Tibial nerve (tissue), 4 donors: ENCODE data around the gene RBKS. TPM values are rescaled to one million over a fixed set of nuclear protein-coding genes. Genes with fewer than 3 reads are reported as not detected.

Source experiments
- DNase-seq, 2 donors: peaks; one replicate each; pipeline ENCODE4 v3.0.0-alpha.2; 2019; ENCODE audit warnings: low spot score in 2 of 2
- H3K27ac ChIP-seq, 4 donors: fragments of 200-600 bp; sonication (generic) in 3 of 4; one replicate each; pipeline ENCODE4 v1.5.1; 2017 to 2019; ENCODE audit warnings: mild to moderate bottlenecking in 1 of 4
- H3K27me3 ChIP-seq, 2 donors: fragments of 200-600 bp; sonication (generic) in 1 of 2; one replicate each; pipeline versions ENCODE4 v1.5.1 to v1.6.0; 2017 to 2019
- H3K36me3 ChIP-seq, 3 donors: fragments of 200-600 bp; sonication (generic); one replicate each; pipeline ENCODE4 v1.5.1; 2018 to 2019
- H3K4me1 ChIP-seq, 4 donors: fragments of 200-600 bp; sonication (generic) in 3 of 4; one replicate each; pipeline ENCODE4 v1.5.1; 2017 to 2019
- H3K4me3 ChIP-seq, 4 donors: fragments of 200-600 bp; sonication (generic) in 3 of 4; one replicate each; pipeline ENCODE4 v1.5.1; 2017 to 2019; ENCODE audit warnings: mild to moderate bottlenecking in 1 of 4, moderate library complexity in 1 of 4
- H3K9me3 ChIP-seq, 4 donors: fragments of 200-600 bp; sonication (generic) in 3 of 4; one replicate each; pipeline ENCODE4 v1.5.1; 2017 to 2019
- CTCF ChIP-seq, 5 experiments: fragments of 200-600 bp in 3 of 5; fragments of 450-650 bp in 2 of 5; sonication (generic) in 3 of 5; IDR thresholded peaks; one replicate each; pipeline ENCODE4 v1.5.1; 2016 to 2019; ENCODE audit warnings: antibody characterized with exemption in 5 of 5, mild to moderate bottlenecking in 3 of 5, moderate library complexity in 2 of 5
- EP300 ChIP-seq, 2 donors: sonication (generic); formaldehyde crosslinking; IDR thresholded peaks; one replicate each; pipeline ENCODE4 v1.6.1; 2017; ENCODE audit warnings: antibody characterized with exemption in 2 of 2, mild to moderate bottlenecking in 1 of 2
- POLR2A ChIP-seq, 2 donors: fragments of 450-650 bp; IDR thresholded peaks; one replicate each; pipeline ENCODE4 v1.6.1; 2017; ENCODE audit warnings: antibody characterized with exemption in 2 of 2, mild to moderate bottlenecking in 2 of 2, moderate library complexity in 2 of 2
- WGBS, 2 donors: methylation state at CpG; one replicate each; pipeline ENCODE4 v1.1.5; 2018; 5-methylcytosine and 5-hydroxymethylcytosine counted together
- total RNA-seq, 4 donors: library from RNA; depleted of rRNA; stranded (reverse); fragments of >200 nt; gene quantifications; one replicate each; pipeline ENCODE4 v1.1.0, GENCODE V29; 2016

Gene RBKS
- total RNA-seq, 4 donors from 2014 or later, result 1.2 to 8.1 (median 4.4) TPM

GRCh38 chr2:27855476-27855875 lies 34.7 kb downstream of the RBKS start:
- H3K9me3 ChIP-seq, result peaks cover 0 to 4% (median 0%) of the 10 kb centered on the region in 4 donors

GRCh38 chr2:27854229-27854862 lies 35.8 kb downstream of the RBKS start:
- Histone ChIP-seq H3K36me3 (no peaks in the 10 kb centered on the region), H3K4me3 (no peak overlapping the region), H3K27ac (no peak overlapping the region), H3K9me3 (peaks cover 0 to 4% (median 0%) of the 10 kb centered on the region in 4 donors), H3K27me3 (no peaks in the 10 kb centered on the region), H3K4me1 (no peaks in the 10 kb centered on the region)
- DNase-seq, result no peak
- WGBS, 2 donors, result 77 to 81% methylated on average over 3 of the region's 3 CpGs
- TF ChIP-seq POLR2A (IDR thresholded peaks at IDR 0.05) (no peak), EP300 (IDR thresholded peaks at IDR 0.05) (no peak), CTCF (IDR thresholded peaks at IDR 0.05) (no peak)

More at GRCh38 chr2:27855476-27855875, 34.7 kb downstream of the RBKS start:
- H3K4me3 ChIP-seq, result no peak overlapping the region
- TF ChIP-seq POLR2A (IDR thresholded peaks at IDR 0.05) (no peak), EP300 (IDR thresholded peaks at IDR 0.05) (no peak), CTCF (IDR thresholded peaks at IDR 0.05) (no peak)
- H3K27me3 ChIP-seq, result no peaks in the 10 kb centered on the region
- no peaks in the 10 kb centered on the region for H3K36me3 ChIP-seq
- no peaks in the 10 kb centered on the region for H3K4me1 ChIP-seq
- H3K27ac ChIP-seq, result no peak overlapping the region
- no peak for DNase-seq

GRCh38 chr2:27852691-27853090 lies 37.5 kb downstream of the RBKS start:
- Histone ChIP-seq H3K4me1 (no peaks in the 10 kb centered on the region), H3K27ac (no peak overlapping the region), H3K36me3 (no peaks in the 10 kb centered on the region), H3K9me3 (no peaks in the 10 kb centered on the region), H3K27me3 (no peaks in the 10 kb centered on the region), H3K4me3 (no peak overlapping the region)
- no peak for TF ChIP-seq CTCF (IDR thresholded peaks at IDR 0.05)
- TF ChIP-seq POLR2A (IDR thresholded peaks at IDR 0.05), result no peak
- TF ChIP-seq EP300 (IDR thresholded peaks at IDR 0.05), result no peak
- DNase-seq, result no peak
- WGBS, 2 donors, result 95 to 96% methylated on average over 1 of the region's 1 CpG

GRCh38 chr2:27849558-27850205 lies 40.5 kb downstream of the RBKS start:
- TF ChIP-seq CTCF (IDR thresholded peaks at IDR 0.05) (no peak), EP300 (IDR thresholded peaks at IDR 0.05) (no peak), POLR2A (IDR thresholded peaks at IDR 0.05) (no peak)
- H3K4me3 ChIP-seq, result no peak overlapping the region
- no peaks in the 10 kb centered on the region for H3K4me1 ChIP-seq
- WGBS, 2 donors, result 93 to 98% methylated on average over 3 of the region's 3 CpGs
- no peaks in the 10 kb centered on the region for H3K9me3 ChIP-seq
- DNase-seq, result no peak
- H3K27me3 ChIP-seq, result no peaks in the 10 kb centered on the region
- no peaks in the 10 kb centered on the region for H3K36me3 ChIP-seq
- no peak overlapping the region for H3K27ac ChIP-seq

GRCh38 chr2:27847333-27847732 lies 42.9 kb downstream of the RBKS start:
- DNase-seq, result no peak
- H3K4me1 ChIP-seq, result no peaks in the 10 kb centered on the region
- no peak overlapping the region for H3K27ac ChIP-seq
- no peaks in the 10 kb centered on the region for H3K9me3 ChIP-seq
- H3K36me3 ChIP-seq, result no peaks in the 10 kb centered on the region
- TF ChIP-seq EP300 (IDR thresholded peaks at IDR 0.05) (no peak), CTCF (IDR thresholded peaks at IDR 0.05) (no peak), POLR2A (IDR thresholded peaks at IDR 0.05) (no peak)
- 76 to 79% methylated on average over 2 of the region's 2 CpGs for WGBS, 2 donors
- H3K4me3 ChIP-seq, result no peak overlapping the region
- no peaks in the 10 kb centered on the region for H3K27me3 ChIP-seq
